GM21367 (cell line): ENCODE results near the gene CACNA1H.

Experiments
- ATAC-seq: cut with Tn5 transposase; IDR thresholded peaks from one replicate; pipeline ENCODE4 v1.9.1; 2021; ENCODE audit not compliant: unreplicated experiment

Gene CACNA1H

DNA sequence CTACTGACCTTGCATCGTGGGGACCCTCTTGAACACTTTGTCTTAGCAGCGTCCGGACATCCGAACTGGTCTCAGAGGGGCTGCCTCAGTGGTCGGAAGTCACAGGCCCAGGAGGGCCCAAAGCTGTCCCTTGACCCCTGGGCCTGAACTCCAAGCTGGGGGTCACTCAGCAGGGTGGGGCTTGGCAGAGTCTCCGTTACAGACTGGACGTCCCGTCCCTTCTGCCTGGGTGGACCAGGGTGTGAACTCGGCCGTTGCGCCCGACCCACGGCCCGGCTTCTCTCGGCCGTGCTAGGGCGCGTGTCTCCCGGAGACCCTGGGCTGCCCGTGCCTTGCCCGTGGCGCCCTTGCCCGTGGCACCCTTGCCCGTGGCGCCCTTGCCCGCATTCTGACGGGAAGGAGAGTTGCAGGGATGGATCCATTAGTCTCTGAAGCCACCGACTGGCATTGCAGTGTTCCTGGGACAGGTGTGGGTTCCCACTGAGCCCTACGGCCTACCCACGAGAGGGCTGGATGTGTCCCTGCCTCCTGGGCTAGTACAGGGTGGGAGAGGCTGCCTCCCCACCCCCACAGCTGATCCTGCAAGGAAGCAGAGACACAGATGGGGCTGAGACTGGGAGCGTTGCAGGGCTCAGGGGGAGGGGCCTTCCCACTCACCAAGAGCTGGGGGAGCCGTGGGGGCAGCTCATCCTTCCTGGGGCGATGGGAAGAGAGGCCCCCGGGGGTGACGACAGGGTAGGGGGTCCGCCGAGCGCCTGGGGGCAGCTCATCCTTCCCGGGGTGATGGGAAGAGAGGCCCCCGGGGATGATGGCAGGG lies 4.9 kb downstream of the CACNA1H start:
- no peak for ATAC-seq

DNA sequence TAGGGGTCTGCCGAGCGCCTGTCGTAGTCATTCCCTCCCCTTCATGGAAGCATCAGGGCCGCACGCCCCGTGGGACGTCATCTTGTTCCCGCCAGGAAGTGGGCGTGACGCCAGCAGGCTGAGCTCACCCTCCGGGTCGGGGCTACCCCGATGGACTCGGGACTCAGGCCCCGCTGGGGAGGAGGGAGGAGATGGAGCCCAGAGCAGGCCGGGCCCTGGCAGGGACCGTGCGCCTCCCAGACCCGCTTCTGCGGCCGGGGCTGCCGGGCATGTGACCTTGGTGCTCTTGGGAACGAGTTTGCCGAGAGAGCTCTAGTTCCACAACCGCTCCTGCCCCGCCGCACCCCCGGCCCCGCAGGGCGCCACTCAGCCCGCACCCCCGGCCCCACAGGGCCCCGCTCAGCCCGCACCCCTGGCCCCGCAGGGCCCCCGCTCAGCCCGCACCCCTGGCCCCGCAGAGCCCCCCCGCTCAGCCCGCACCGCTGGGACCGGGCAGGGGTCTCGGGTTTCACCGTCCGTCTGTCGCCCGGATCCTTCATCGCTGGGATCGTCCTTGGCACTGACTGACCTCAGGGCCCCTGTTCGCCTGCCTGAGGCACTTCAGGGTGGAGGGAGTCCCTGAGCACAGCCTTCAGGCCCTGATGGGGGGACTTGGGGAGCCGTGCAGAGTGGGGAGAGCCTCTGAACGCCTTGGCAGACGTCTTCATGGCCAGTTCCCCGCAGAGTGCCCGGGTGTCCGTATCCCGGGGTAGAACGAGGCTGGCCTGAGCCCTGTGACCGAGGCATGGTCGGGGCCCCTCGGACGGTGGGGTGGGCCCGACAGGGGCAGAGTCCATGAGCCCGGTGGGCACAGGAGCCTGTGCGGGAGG lies 5.8 kb downstream of the CACNA1H start:
- no peak for ATAC-seq

GRCh38 chr16:1159325-1159972 lies 6.5 kb downstream of the CACNA1H start:
- ATAC-seq, result no peak

- no peak for ATAC-seq
Observed at GRCh38 chr16:1159973-1160772, 7.3 kb downstream of the CACNA1H start.

DNA sequence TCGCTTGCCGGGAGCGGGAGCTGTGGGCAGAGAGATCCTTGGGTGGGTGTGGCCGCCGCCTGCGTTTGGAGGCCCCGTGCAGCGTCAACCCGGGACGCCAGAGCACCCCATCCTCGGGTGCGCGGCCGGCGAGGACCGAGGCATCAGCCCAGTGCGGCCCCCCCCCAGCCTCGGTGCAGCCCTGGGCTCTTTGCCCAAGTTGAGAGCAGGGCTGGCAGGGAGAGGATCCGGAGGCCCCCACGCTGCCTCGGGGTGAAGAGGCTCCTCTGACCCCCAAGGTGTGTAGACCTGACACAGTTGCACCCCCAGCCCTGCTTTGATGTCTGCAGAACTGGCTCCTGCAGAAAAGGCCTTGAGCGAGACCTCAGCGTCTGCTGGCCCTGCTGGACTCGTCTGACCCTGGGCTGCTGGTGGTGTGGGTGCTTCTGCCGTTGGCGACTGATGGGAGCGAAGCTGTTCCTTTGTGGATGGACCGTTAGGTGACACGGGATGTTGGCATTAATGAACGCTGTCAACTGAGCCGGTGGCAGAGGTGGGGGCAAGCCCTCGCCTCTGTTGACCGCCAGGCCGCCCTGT lies 8.0 kb downstream of the CACNA1H start:
- ATAC-seq, result no peak

DNA sequence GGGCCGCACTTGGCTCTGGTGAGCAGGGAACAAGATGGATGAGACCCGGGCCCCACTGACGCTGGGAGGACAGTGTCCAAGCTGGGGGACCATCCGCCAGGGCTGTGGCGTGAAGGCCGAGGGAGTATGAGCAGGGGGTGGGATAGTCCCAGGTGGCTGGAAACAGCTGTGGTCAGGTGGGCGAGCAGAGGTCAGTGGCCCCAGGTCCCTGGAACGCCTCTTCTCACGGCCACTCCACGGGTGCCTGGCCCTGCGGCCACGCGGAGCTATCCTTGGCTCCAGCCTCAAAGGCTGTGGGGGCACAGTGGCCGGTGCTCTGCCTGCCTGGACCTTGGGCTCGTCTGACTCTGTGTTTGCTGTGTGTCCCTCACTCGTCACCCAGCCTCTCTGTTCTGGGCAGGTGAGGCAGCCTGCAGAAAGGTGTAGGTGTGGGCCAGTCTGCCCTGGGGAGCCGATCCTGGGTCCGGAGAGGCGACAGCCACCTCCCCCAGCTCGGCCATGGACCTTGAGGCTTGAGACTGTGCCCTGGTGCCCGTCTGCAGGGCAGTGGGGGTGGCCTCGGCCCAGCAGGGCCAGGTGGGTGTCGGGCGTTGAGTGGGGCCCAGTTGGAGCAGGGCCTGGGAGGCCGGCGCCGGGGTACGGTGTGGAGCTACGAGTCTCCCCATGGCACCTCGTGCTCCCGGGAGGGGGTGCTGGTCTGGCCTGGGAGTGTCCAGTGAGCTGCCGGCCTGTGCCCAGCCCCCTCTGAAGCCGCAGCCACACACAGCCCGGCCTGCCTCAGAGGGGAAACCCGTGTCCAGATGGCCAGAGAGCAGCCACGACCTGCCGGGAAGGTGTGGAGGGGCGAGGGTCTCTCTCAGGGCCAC lies 10.0 kb downstream of the CACNA1H start:
- ATAC-seq, result no peak

DNA sequence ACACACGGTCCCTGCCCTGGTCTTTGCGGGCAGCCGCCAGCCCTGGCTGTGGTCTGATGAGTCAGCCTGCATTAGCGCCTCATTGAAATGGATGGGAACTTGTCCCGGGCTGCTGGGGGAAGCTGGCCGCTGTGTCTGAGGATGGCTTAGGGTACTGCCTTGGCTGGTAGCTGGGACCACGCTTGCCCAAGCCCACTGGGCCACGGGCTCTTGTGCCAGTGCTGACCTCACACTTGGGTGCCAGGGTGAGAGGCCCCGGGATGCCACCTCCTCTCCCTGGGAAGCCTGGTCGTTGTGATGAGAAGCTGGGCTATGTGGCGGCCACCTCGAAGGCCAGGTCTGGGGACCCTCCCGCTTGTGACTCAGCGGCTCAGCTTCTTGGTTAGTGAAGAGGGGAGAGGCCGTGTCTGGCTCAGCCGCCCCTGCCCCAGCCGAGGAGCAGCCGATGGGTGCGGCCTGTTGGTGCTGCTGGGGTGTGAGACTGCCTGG lies 10.7 kb downstream of the CACNA1H start:
- no peak for ATAC-seq

DNA sequence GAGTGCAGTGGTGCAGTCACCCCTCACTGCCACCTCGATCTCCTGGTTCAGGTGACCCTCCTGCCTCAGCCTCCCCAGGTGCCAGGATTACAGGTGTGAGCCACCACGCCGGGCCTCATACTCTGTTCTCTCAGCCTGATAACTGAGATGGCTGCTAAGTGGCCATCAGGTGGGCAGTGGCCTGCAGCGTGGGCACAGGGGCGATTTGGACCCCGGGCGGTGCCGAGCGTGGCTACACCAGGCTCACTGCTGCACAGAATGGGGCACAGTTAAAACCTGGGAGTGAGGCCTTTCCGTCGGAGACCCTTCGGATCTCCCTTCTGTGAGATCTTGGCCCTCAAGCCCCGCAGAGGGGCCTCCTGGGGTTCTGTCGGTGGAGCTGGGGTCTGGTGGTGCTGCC lies 11.5 kb downstream of the CACNA1H start:
- ATAC-seq, result no peak

DNA sequence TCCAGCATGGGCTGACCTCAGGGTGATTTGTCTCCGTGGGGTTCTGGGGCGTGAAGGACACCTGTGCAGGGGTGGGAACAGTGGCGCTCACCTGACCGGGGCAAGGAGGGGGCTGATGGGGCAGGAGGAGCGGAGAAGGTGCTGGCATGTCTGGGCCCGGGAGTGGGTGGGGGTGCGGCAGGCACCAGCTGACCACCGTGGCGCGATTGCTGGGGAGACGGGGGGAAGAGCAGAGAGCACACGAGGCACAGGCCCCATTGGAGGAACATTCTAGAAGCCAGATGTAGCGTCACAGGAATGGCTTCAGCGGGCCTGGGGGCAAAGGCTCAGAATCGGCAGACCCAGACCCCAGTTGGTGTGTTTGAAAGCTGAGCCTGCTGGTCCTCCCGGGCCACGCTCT lies 12.1 kb downstream of the CACNA1H start:
- ATAC-seq, result no peak

- ATAC-seq, result no peak
Observed at GRCh38 chr16:1165511-1165910, 12.6 kb downstream of the CACNA1H start.

DNA sequence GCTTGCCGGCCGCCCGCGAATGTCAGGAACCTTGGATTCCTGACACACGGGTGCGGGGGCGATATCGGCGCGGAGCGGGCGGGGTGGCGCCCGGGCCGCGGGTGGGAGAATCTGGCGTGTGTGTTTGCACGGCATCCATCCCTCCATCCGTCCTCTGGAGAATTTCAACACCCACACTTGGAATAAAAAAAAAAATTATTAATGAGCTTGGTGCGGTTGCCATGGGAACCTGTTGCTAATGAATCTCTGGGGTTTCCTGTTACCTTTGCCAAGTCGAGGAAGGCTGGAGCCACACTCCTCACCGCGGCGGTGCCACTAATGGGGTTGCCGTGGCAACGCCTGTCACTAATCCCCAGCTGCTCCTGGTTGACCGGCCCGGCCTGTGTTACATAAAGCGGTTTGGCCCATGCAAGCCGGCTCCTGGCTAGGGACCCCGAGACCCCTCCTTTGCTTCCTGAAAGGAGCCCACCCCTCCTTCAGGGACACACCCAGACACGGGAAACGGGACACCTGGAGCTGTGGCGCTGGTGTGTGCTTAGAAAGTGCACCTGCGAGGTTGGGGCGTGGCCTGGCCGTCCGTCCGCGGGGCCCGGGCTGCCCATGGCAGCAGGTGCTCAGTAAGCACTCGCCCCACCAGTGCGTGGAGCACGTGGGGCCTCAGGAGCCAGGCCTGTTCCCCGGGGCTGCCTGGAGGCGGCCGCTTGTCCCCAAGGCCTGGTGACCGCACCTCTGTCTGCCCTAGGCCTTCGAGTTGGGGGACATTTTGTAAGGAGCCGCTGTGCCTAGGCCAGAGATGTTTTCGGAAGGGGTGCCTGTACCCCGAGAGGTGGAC lies 14.6 kb downstream of the CACNA1H start:
- no peak for ATAC-seq

- ATAC-seq, result no peak
Observed at GRCh38 chr16:1168837-1169236, 15.9 kb downstream of the CACNA1H start.

- no peak for ATAC-seq
Observed at GRCh38 chr16:1169285-1170075, 16.6 kb downstream of the CACNA1H start.

DNA sequence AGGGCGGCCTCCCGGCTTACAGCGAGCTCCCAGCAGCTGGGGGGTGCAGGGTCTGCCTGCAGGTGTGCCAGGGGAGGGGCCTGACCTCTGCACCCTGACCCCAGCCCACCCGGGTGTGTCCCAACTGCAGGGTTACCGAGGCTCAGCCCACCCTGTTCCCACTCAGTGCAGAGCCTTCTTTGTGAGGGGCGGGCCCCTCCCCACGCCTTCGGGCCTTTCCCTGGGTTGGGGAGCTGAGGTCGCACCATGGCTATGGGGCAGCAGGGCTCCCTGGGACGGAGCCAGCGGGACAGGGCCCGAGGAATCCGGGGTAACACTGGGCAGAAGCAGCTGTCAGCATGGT lies 17.1 kb downstream of the CACNA1H start:
- ATAC-seq, result no peak

DNA sequence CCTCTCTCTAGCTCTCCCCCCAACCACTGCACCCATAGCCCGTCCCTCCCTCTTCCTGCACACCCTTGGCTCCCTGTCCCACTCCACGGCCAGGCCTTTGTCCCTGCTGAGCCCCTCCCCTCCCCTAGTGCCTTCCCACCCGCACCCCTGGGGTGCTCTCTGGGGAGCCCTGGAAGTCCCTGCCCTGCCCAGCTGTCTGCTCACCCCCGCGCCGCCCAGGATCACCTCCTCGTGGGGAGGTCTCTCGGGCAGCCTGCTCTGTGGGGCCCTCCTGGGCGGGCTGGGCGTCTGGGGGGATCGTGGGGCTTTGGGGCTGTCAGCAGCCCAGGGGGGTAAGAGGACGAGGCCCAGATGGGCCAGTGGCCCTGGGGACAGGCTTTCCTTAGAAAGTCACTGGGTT lies 18.1 kb downstream of the CACNA1H start:
- no peak for ATAC-seq

DNA sequence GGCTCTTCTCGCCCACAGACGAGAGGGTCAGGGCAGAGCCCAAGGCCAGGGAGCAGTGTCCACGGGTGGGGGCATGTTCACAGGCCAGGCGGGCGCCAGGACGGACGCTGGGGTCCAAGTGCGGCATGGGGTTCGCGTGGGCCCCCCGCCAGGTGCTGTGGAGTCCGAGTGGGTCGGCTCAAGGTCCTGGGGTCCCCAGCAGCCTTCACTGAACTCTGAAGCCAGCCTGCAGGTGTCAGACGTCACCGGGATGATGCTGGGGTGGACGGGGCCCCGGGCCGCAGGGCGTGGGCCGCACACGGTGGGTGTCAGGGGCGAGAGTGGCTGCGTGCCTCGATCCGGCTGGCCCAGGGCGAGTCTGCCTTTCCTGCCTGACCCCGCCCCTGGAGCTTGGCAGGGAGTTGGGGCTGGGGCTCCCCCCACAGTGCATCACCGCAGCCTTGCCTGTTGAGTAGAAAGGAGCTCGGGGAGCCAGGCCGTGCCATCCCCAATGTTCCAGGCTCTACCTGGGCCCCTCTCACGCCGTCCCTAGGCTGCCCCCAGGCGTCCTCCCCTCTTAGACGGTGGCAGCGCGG lies 19.0 kb downstream of the CACNA1H start:
- no peak for ATAC-seq

- no peak for ATAC-seq
Observed at GRCh38 chr16:1172651-1173050, 19.7 kb downstream of the CACNA1H start.
